ENCODE data around the gene GGA1. TPM values are rescaled to one million over a fixed set of nuclear protein-coding genes. Genes with fewer than 3 reads are reported as not detected.

Gene GGA1
- total and polyA plus RNA-seq, 10 of the 15 experiments (the other 5 are each of a cell fraction or from before 2014, with no cell fraction given) = 1.4 to 79.4 (median 44.4) TPM

GRCh38 chr22:37561212-37562048, 47.2 kb upstream of the GGA1 start (continued):
- TF ChIP-seq REST (IDR thresholded peaks at IDR 0.05; ENCODE audit: low read depth, low read length) = no peak

- intact Hi-C loops (cut with micrococcal nuclease; ENCODE audit: unreplicated experiment) (loop anchor here (10.0 kb wide), 1 partner anchor 247 kb away; no protein-coding TSS in a partner anchor), in situ Hi-C loops (cut with MboI) (no loop called here)
- DNase-seq (ENCODE audit: low read depth, low spot score) (no peak), FAIRE-seq (no peak), ATAC-seq (no peak)
- CTCF ChIA-PET = interaction anchor here (0.7 to 22.0 kb wide), 15 partner anchors 9 to 363 kb away, joined by 3 to 541 read pairs (median 4); partner anchors contain the start of gene LGALS2
- H3K27ac ChIP-seq (ENCODE audit: control insufficient read depth, insufficient read depth) = no peak overlapping the region
- H3K36me3 ChIP-seq (ENCODE audit: control insufficient read depth in 2 of 2, insufficient read depth in 2 of 2, low read length in 1 of 2) = no peaks in the 10 kb centered on the region
- no TSS peak for BruUV-seq (replicated peaks)
- SMC1A ChIA-PET (ENCODE audit: uncharacterized antibody, unreplicated experiment) = interaction anchor here (0.7 to 3.6 kb wide), 5 partner anchors 20 to 31 kb away, joined by 3 to 26 read pairs (median 7); no protein-coding TSS in a partner anchor
- H3K79me2 ChIP-seq (ENCODE audit: control insufficient read depth, insufficient read depth, low read length) = no peaks in the 10 kb centered on the region
- no peak overlapping the region for H3K4me3 ChIP-seq
- H3K9me3 ChIP-seq (replicated peaks; ENCODE audit: control insufficient read depth, insufficient read depth, low read length) = no peaks in the 10 kb centered on the region
- RAD21 ChIA-PET (ENCODE audit: unreplicated experiment) = interaction anchor here (0.7 to 8.4 kb wide), 4 partner anchors 11 to 90 kb away, joined by 3 to 237 read pairs (median 4); no protein-coding TSS in a partner anchor
- POLR2A ChIA-PET = interaction anchor here (0.5 to 1.1 kb wide), 2 partner anchors 23 to 361 kb away, joined by 3 read pairs; no protein-coding TSS in a partner anchor
- no peak for TF ChIP-seq BHLHE40 (IDR thresholded peaks at IDR 0.05; ENCODE audit: borderline replicate concordance in 1 of 2, low read depth in 2 of 2, low read length in 1 of 2)
- no peak for TF ChIP-seq LARP7 (IDR thresholded peaks at IDR 0.05)
- no peak for TF ChIP-seq SRF (IDR thresholded peaks at IDR 0.05; ENCODE audit: low read depth in 2 of 2, low read length in 2 of 2)
- TF ChIP-seq NR2F1 (conservative IDR thresholded peaks at IDR 0.05) = no peak
- no peak for TF ChIP-seq SIN3A (IDR thresholded peaks at IDR 0.05; ENCODE audit: low read depth, low read length)
- TF ChIP-seq HDAC2 (IDR thresholded peaks at IDR 0.05) = no peak
- no peak for TF ChIP-seq ZBTB33 (IDR thresholded peaks at IDR 0.05)
- TF ChIP-seq HDGF (IDR thresholded peaks at IDR 0.05) = no peak
- TF ChIP-seq HCFC1 (IDR thresholded peaks at IDR 0.05; ENCODE audit: low read length) = no peak
- no peak for TF ChIP-seq PBX3 (IDR thresholded peaks at IDR 0.05; ENCODE audit: insufficient replicate concordance, low read depth, low read length)
- H4K20me1 ChIP-seq (ENCODE audit: control insufficient read depth, insufficient read depth) = no peaks in the 10 kb centered on the region
- H2AFZ ChIP-seq (ENCODE audit: control insufficient read depth, low read depth, low read length) = no peak overlapping the region
- H3K27me3 ChIP-seq (replicated peaks in 1 of 2; ENCODE audit: control insufficient read depth in 2 of 2, insufficient read depth in 2 of 2, low read length in 1 of 2) = peaks cover 16% of the 10 kb centered on the region in 2 experiments
- no peak overlapping the region for H3K9ac ChIP-seq (ENCODE audit: control insufficient read depth, insufficient read depth, low read length)
- 49% methylated on average over 14 of the region's 14 CpGs for WGBS (ENCODE audit: insufficient coverage, insufficient replicate concordance, low lambda C conversion rate, missing lambda C conversion rate)
- H3K4me1 ChIP-seq (ENCODE audit: control insufficient read depth, insufficient read depth, low read length) = peaks cover 11% of the 10 kb centered on the region
- no peak overlapping the region for H3K4me2 ChIP-seq (ENCODE audit: control insufficient read depth, insufficient read depth)
Measured at GRCh38 chr22:37562049-37562875, 46.4 kb upstream of the GGA1 start.

Measured in GM12878 (cell line).